A549 (cell line): ENCODE results near the gene KLHDC8A. TPM values are rescaled to one million over a fixed set of nuclear protein-coding genes. Genes with fewer than 3 reads are reported as not detected.
A peak's percentile ranks its signal among the peaks of the same experiment; 100 is the strongest.

Source experiments
- ATAC-seq, 2 experiments: fragments of 200-7000 bp in 1 of 2; fragments of >200 bp in 1 of 2; cut with Nextera tagmentation in 1 of 2; cut with Tn5 transposase in 1 of 2; 3 replicates each; pipeline versions ENCODE4 v1.8.0 to v1.9.1; 2018 to 2020; ENCODE audit warnings: mild to moderate bottlenecking in 1 of 2, moderate library complexity in 1 of 2
- CTCF ChIA-PET: fragments of 300-600 bp; sonication (Branson Sonifier 250); formaldehyde crosslinking; extraction: SDS; loops from one replicate; lab custom pipeline; 2021; ENCODE audit warnings: antibody characterized with exemption, inconsistent platforms; lab: Yijun Ruan, JAX
- POLR2A ChIA-PET: fragments of 350-600 bp; formaldehyde crosslinking; extraction: SDS; loops from one replicate; lab custom pipeline; 2021; ENCODE audit warnings: antibody characterized with exemption, inconsistent platforms; lab: Yijun Ruan, JAX
- DNase-seq, 2 experiments: peaks; one replicate each; pipeline versions ENCODE4 v3.0.0 to v3.0.0-alpha.2; 2011 to 2016; ENCODE audit warnings: low read depth in 1 of 2, low spot score in 1 of 2
- FAIRE-seq: peaks from 2 replicates; lab custom pipeline; 2011; peaks lifted over from hg19 to GRCh38; lab: Jason Lieb, UNC
- H3K27ac ChIP-seq, 2 experiments: fragments of >200 bp; sonication (Bioruptor Twin); formaldehyde crosslinking; 3 replicates each; pipeline ENCODE4 v1.5.1; 2016 to 2017
- H3K4me1 ChIP-seq: fragments of >200 bp; sonication (Bioruptor Twin); formaldehyde crosslinking; 3 replicates; pipeline ENCODE4 v1.6.1; 2016
- H3K4me2 ChIP-seq: fragments of >200 bp; sonication (Bioruptor Twin); formaldehyde crosslinking; 3 replicates; pipeline ENCODE4 v1.6.1; 2016
- H3K4me3 ChIP-seq: fragments of >200 bp; sonication (Bioruptor Twin); formaldehyde crosslinking; 3 replicates; pipeline ENCODE4 v1.5.1; 2016
- H3K9me3 ChIP-seq: fragments of >200 bp; sonication (Bioruptor Twin); formaldehyde crosslinking; 3 replicates; pipeline ENCODE4 v1.6.1; 2016
- ATOH8 ChIP-seq: fragments of 250-450 bp; sonication (Bioruptor Pico); IDR thresholded peaks from 2 replicates; pipeline ENCODE4 v1.5.0; 2020; ENCODE audit warnings: low read depth, mild to moderate bottlenecking, moderate library complexity
- BCL3 ChIP-seq: fragments of >200 bp; sonication (Bioruptor Twin); formaldehyde crosslinking; IDR thresholded peaks from 3 replicates; pipeline ENCODE4 v1.6.1; 2016
- CBX8 ChIP-seq: fragments of 200-600 bp; sonication (generic); IDR thresholded peaks from 2 replicates; pipeline ENCODE4 v1.6.1; 2016
- CEBPB ChIP-seq, 2 experiments: fragments of >200 bp in 1 of 2; sonication (Bioruptor Twin) in 1 of 2; formaldehyde crosslinking in 1 of 2; IDR thresholded peaks; 2 replicates each; pipeline ENCODE4 v1.6.1; 2012 to 2016
- CTCF ChIP-seq: fragments of >200 bp; sonication (Bioruptor Twin); formaldehyde crosslinking; IDR thresholded peaks from 3 replicates; pipeline ENCODE4 v1.5.1; 2016
- EHF ChIP-seq: fragments of 250-450 bp; sonication (Bioruptor Pico); IDR thresholded peaks from 2 replicates; pipeline ENCODE4 v1.5.0; 2020; ENCODE audit warnings: mild to moderate bottlenecking
- EHMT2 ChIP-seq: fragments of 200-600 bp; sonication (generic); IDR thresholded peaks from 2 replicates; pipeline ENCODE4 v1.6.1; 2016; ENCODE audit warnings: antibody characterized with exemption, low read depth, mild to moderate bottlenecking, moderate library complexity
- EP300 ChIP-seq, 2 experiments: fragments of >200 bp; sonication (Bioruptor Twin); formaldehyde crosslinking; IDR thresholded peaks; 2 replicates in 1 of 2; 3 replicates in 1 of 2; pipeline ENCODE4 v1.6.1; 2016 to 2017
- FOSB ChIP-seq: fragments of 250-450 bp; sonication (Bioruptor Pico); IDR thresholded peaks from 2 replicates; pipeline ENCODE4 v1.5.0; 2020; ENCODE audit warnings: mild to moderate bottlenecking, moderate library complexity
- FOXS1 ChIP-seq: fragments of 250-450 bp; sonication (Bioruptor Pico); IDR thresholded peaks from 2 replicates; pipeline ENCODE4 v1.5.0; 2020; ENCODE audit warnings: mild to moderate bottlenecking, moderate library complexity
- HES2 ChIP-seq: fragments of >200 bp; sonication (Bioruptor Twin); formaldehyde crosslinking; IDR thresholded peaks from 2 replicates; pipeline ENCODE4 v1.6.1; 2016
- HEYL ChIP-seq: fragments of 250-450 bp; sonication (Bioruptor Pico); IDR thresholded peaks from 2 replicates; pipeline ENCODE4 v1.8.0; 2021; ENCODE audit warnings: mild to moderate bottlenecking, moderate library complexity
- HMGXB4 ChIP-seq: fragments of 250-450 bp; sonication (Bioruptor Pico); IDR thresholded peaks from 2 replicates; pipeline ENCODE4 v1.5.0; 2021; ENCODE audit warnings: mild to moderate bottlenecking, moderate library complexity, borderline replicate concordance
- HOXB5 ChIP-seq: fragments of 250-450 bp; sonication (Bioruptor Pico); IDR thresholded peaks from 2 replicates; pipeline ENCODE4 v1.5.0; 2020; ENCODE audit warnings: mild to moderate bottlenecking, moderate library complexity
- JUN ChIP-seq, 2 experiments: fragments of >200 bp; sonication (Bioruptor Twin); formaldehyde crosslinking; IDR thresholded peaks; 2 replicates in 1 of 2; 3 replicates in 1 of 2; pipeline ENCODE4 v1.6.1; 2016 to 2017
- KDM1A ChIP-seq: fragments of 200-600 bp; sonication (generic); IDR thresholded peaks from 2 replicates; pipeline ENCODE4 v1.6.1; 2016; ENCODE audit warnings: low read depth, mild to moderate bottlenecking
- KDM5A ChIP-seq: fragments of 200-600 bp; sonication (generic); IDR thresholded peaks from 2 replicates; pipeline ENCODE4 v1.6.1; 2016; ENCODE audit warnings: antibody characterized with exemption, mild to moderate bottlenecking
- MAFK ChIP-seq: fragments of 450-650 bp; IDR thresholded peaks from 2 replicates; pipeline ENCODE4 v1.6.1; 2014; ENCODE audit not compliant: partially characterized antibody
- MAX ChIP-seq: IDR thresholded peaks from 2 replicates; pipeline ENCODE4 v1.6.1; 2012
- NFE2L2 ChIP-seq: fragments of 150-350 bp; conservative IDR thresholded peaks from 2 replicates; pipeline ENCODE4 v1.6.1; 2014; ENCODE audit warnings: low read length
- NR3C1 ChIP-seq: fragments of >200 bp; sonication (Bioruptor Twin); formaldehyde crosslinking; IDR thresholded peaks from 3 replicates; pipeline ENCODE4 v1.6.1; 2017
- PBX3 ChIP-seq: IDR thresholded peaks from 2 replicates; pipeline ENCODE4 v1.6.1; 2012
- POLR2AphosphoS2 ChIP-seq: conservative IDR thresholded peaks from 2 replicates; pipeline ENCODE4 v1.6.1; 2012; ENCODE audit warnings: low read length, improper control_type of control experiment, inconsistent platforms
- RARB ChIP-seq: fragments of 250-450 bp; sonication (Bioruptor Pico); IDR thresholded peaks from 2 replicates; pipeline ENCODE4 v1.8.0; 2021; ENCODE audit warnings: mild to moderate bottlenecking, moderate library complexity
- SMC3 ChIP-seq: fragments of >200 bp; sonication (Bioruptor Twin); formaldehyde crosslinking; IDR thresholded peaks from 3 replicates; pipeline ENCODE4 v1.6.1; 2018; ENCODE audit warnings: inconsistent platforms
- TP53 ChIP-seq: fragments of 250-450 bp; sonication (Bioruptor Pico); IDR thresholded peaks from 2 replicates; pipeline ENCODE4 v1.5.0; 2021; ENCODE audit warnings: mild to moderate bottlenecking, moderate library complexity
- ZC3H11A ChIP-seq: fragments of 450-650 bp; IDR thresholded peaks from 2 replicates; pipeline ENCODE4 v1.6.1; 2014; ENCODE audit warnings: antibody characterized with exemption, mild to moderate bottlenecking
- ZNF302 ChIP-seq: fragments of 250-450 bp; sonication (Bioruptor Pico); IDR thresholded peaks from 2 replicates; pipeline ENCODE4 v1.9.0; 2021; ENCODE audit warnings: inconsistent platforms, mild to moderate bottlenecking, moderate library complexity
- WGBS: methylation state at CpG from one replicate; pipeline ENCODE4 v1.1.6; 2017; ENCODE audit errors: missing lambda C conversion rate; 5-methylcytosine and 5-hydroxymethylcytosine counted together
- polyA plus RNA-seq, 4 experiments: library from polyadenylated mRNA; depleted of rRNA in 3 of 4; stranded (reverse); fragments of >200 nt; fragmentation: RNase III in 1 of 4; extraction: RNeasy Plus Mini Kit Qiagen cat#74134 plus additional on column Dnase treatment in 1 of 4; gene quantifications; 2 replicates in 3 of 4; 3 replicates in 1 of 4; pipeline ENCODE4 v1.2.3, GENCODE V29; 2011 to 2017

The KLHDC8A gene
- polyA plus RNA-seq, 2 of the 4 experiments (the other 2 are of a cell fraction): 0.34 to 0.40 TPM

GRCh38 chr1:205294934-205295333, 61.8 kb downstream of the KLHDC8A start:
- ChIA-PET CTCF (interaction anchor here (1.1 to 89.2 kb wide), 4 partner anchors 5 to 136 kb away, joined by 3 to 3627 read pairs (median 1816); partner anchors contain the start of genes KLHDC8A and NUAK2), POLR2A (interaction anchor here (0.9 to 2.5 kb wide), 4 partner anchors 10 to 26 kb away, joined by 4 to 19 read pairs (median 9); partner anchors contain the start of gene NUAK2)
- H3K4me1 ChIP-seq: peaks cover 84% of the 10 kb centered on the region
- H3K4me2 ChIP-seq: peak overlapping the region; percentile 72
- no peaks in the 10 kb centered on the region for H3K9me3 ChIP-seq
- no peak; a peak in 1 of 6 replicates for ATAC-seq
- H3K27ac ChIP-seq: peak overlapping the region; percentile 98 to 99
- no peak for TF ChIP-seq ZC3H11A
- TF ChIP-seq MAFK: no peak
- TF ChIP-seq NFE2L2: no peak
- no peak for TF ChIP-seq RARB (CRISPR knock-in tag)
- TF ChIP-seq CTCF: no peak
- TF ChIP-seq EHMT2: no peak
- no peak for TF ChIP-seq NR3C1
- TF ChIP-seq CEBPB (IDR thresholded peaks at IDR 0.05): no peak
- TF ChIP-seq FOXS1: no peak
- no peak for TF ChIP-seq ATOH8
- no peak for TF ChIP-seq PBX3
- no peak for TF ChIP-seq TP53 (CRISPR knock-in tag)
- no peak for TF ChIP-seq FOSB (CRISPR knock-in tag)
- TF ChIP-seq HEYL (CRISPR knock-in tag): no peak
- TF ChIP-seq POLR2AphosphoS2: no peak
- 22% methylated on average over 5 of the region's 5 CpGs for WGBS
- DNase-seq: no peak
- H3K4me3 ChIP-seq: no peak overlapping the region
- no peak for FAIRE-seq

- no peak overlapping the region for H3K4me3 ChIP-seq
- DNase-seq (peak; percentile 73 to 95), FAIRE-seq (no peak), ATAC-seq (peak; percentile 45 to 57)
- ChIA-PET POLR2A (interaction anchor here (0.6 to 2.5 kb wide), 6 partner anchors 8 to 27 kb away, joined by 3 to 19 read pairs (median 6); partner anchors contain the start of gene NUAK2), CTCF (interaction anchor here (1.1 to 89.2 kb wide), 5 partner anchors 5 to 230 kb away, joined by 3 to 3627 read pairs (median 5); partner anchors contain the start of genes KLHDC8A and NUAK2)
- H3K4me2 ChIP-seq: peak overlapping the region; percentile 72
- 0% methylated on average over 6 of the region's 6 CpGs for WGBS
- H3K27ac ChIP-seq: peak overlapping the region; percentile 98 to 99
- no peaks in the 10 kb centered on the region for H3K9me3 ChIP-seq
- peaks cover 79% of the 10 kb centered on the region for H3K4me1 ChIP-seq
- TF ChIP-seq HMGXB4 (CRISPR knock-in tag) (no peak), JUN (IDR thresholded peaks at IDR 0.05) (peak; percentile 86 to 97), ZNF302 (CRISPR knock-in tag) (no peak; the same call in 1 of the 2 replicates), FOSB (CRISPR knock-in tag) (no peak), HES2 (no peak), MAX (peak; percentile 77; the same call in 1 of the 2 replicates), KDM5A (no peak), CBX8 (no peak), NR3C1 (no peak), EP300 (IDR thresholded peaks at IDR 0.05) (peak; percentile 79 to 92; a peak in 4 of 5 replicates), EHF (CRISPR knock-in tag) (no peak), BCL3 (peak; percentile 60; the same call in 1 of the 3 replicates), SMC3 (peak; percentile 22; the same call in 1 of the 3 replicates), HOXB5 (CRISPR knock-in tag) (no peak), KDM1A (no peak), MAFK (peak; percentile 64)
These were observed 62.4 kb downstream of the KLHDC8A start for GRCh38 chr1:205294175-205294917.
